Measurements from ENCODE around the gene SZT2. TPM values are rescaled to one million over a fixed set of nuclear protein-coding genes. Genes with fewer than 3 reads are reported as not detected.
"Not testable (repeated sequence)": the region's sequence is repeated elsewhere in the genome, so short reads cannot be mapped to it uniquely, and the experiment has no call there.

SZT2 gene
- total and polyA plus RNA-seq, 2 of the 4 experiments (the other 2 are of a cell fraction) = 9.5 to 14.3 TPM

GRCh38 chr1:43413426-43413825 lies 23.7 kb downstream of the SZT2 start:
- BruUV-seq (replicated peaks); H3K18ac ChIP-seq (ENCODE audit: low read depth, low read length); H3K9ac ChIP-seq (ENCODE audit: low read depth, low read length); H3K27ac ChIP-seq (ENCODE audit: insufficient read depth, low read length); H3K4ac ChIP-seq (ENCODE audit: low read depth, low read length); H4K8ac ChIP-seq (ENCODE audit: low read depth in 2 of 2, low read length in 2 of 2); H3K56ac ChIP-seq (ENCODE audit: extremely low read depth, insufficient read depth, low read length); H4K5ac ChIP-seq (ENCODE audit: low read depth, low read length); H3K14ac ChIP-seq (replicated peaks; ENCODE audit: low read depth, low read length); H2BK20ac ChIP-seq (ENCODE audit: low read depth, low read length); H3K4me3 ChIP-seq (ENCODE audit: insufficient read depth, low read depth, low read length); H3K27me3 ChIP-seq (ENCODE audit: control insufficient read depth, insufficient read depth, low read length); H2AFZ ChIP-seq (replicated peaks; ENCODE audit: low read length, poor library complexity); CTCF ChIA-PET; POLR2A ChIA-PET (ENCODE audit: unreplicated experiment); H2BK5ac ChIP-seq (ENCODE audit: low read depth, low read length, poor library complexity, severe bottlenecking); H3K9me3 ChIP-seq (ENCODE audit: control insufficient read depth, insufficient read depth, low read length); H4K91ac ChIP-seq (ENCODE audit: insufficient read depth, low read depth, low read length); H3K9me1 ChIP-seq (ENCODE audit: insufficient read depth, low read length); H2AK5ac ChIP-seq (ENCODE audit: low read depth, low read length); H3K4me2 ChIP-seq (ENCODE audit: low read depth, low read length); H4K20me1 ChIP-seq (ENCODE audit: insufficient read depth, low read length); H2BK120ac ChIP-seq (ENCODE audit: low read depth, low read length); H3K23ac ChIP-seq (ENCODE audit: low read depth, low read length); ATAC-seq (ENCODE audit: low read depth); dilution Hi-C loops (cut with HindIII; ENCODE audit: low sequenced_read_pairs, unreplicated experiment); H3K4me1 ChIP-seq (ENCODE audit: control insufficient read depth, insufficient read depth, low read length); DNase-seq; H2AK9ac ChIP-seq (replicated peaks; ENCODE audit: low read depth, low read length, poor library complexity); H3K79me1 ChIP-seq (ENCODE audit: low read depth in 1 of 2, low read length in 2 of 2); H2BK15ac ChIP-seq (ENCODE audit: low read depth, low read length): not testable (repeated sequence)
- in situ Hi-C loops (cut with MboI; ENCODE audit: low sequenced_read_pairs) = loop anchor here (5.0 to 25.0 kb wide), 2 partner anchors 186 to 501 kb away; no protein-coding TSS in a partner anchor
- intact Hi-C loops (cut with micrococcal nuclease) = loop anchor here (5.0 kb wide), 1 partner anchor 501 kb away; no protein-coding TSS in a partner anchor
- peaks cover 28% of the 10 kb centered on the region for H3K36me3 ChIP-seq (ENCODE audit: control insufficient read depth, insufficient read depth, low read length)
- no CpG with 5 or more reads among the region's 1 CpG for WGBS, 2 experiments (ENCODE audit: extremely low coverage in 2 of 2, insufficient read length in 1 of 2)
